GM21526 (cell line): ENCODE measurements around the gene THADA.

ENCODE experiments used
- ATAC-seq: cut with Tn5 transposase; IDR thresholded peaks from one replicate; pipeline ENCODE4 v1.9.1; 2021; ENCODE audit warnings: moderate library complexity; ENCODE audit not compliant: unreplicated experiment, low FRiP score

THADA gene

GRCh38 chr2:43361286-43361685 is 234.6 kb downstream of the THADA start:
- no peak for ATAC-seq

- ATAC-seq: no peak
Measured at GRCh38 chr2:43360137-43360536, 235.7 kb downstream of the THADA start.

GRCh38 chr2:43358410-43359201 is 237.2 kb downstream of the THADA start:
- no peak for ATAC-seq

- no peak for ATAC-seq
Measured at GRCh38 chr2:43356774-43357173, 239.1 kb downstream of the THADA start.

- ATAC-seq: no peak
Measured at GRCh38 chr2:43355399-43355798, 240.4 kb downstream of the THADA start.

- ATAC-seq: no peak
Measured at GRCh38 chr2:43349904-43350303, 245.9 kb downstream of the THADA start.

- no peak for ATAC-seq
Measured at GRCh38 chr2:43348908-43349661, 246.8 kb downstream of the THADA start.

- ATAC-seq: no peak
Measured at GRCh38 chr2:43347746-43348145, 248.1 kb downstream of the THADA start.

- ATAC-seq: no peak
Measured at GRCh38 chr2:43346602-43347567, 249.0 kb downstream of the THADA start.

GRCh38 chr2:43345872-43346271 is 250.0 kb downstream of the THADA start:
- ATAC-seq: no peak

- no peak for ATAC-seq
Measured at GRCh38 chr2:43345391-43345813, 250.4 kb downstream of the THADA start.

GRCh38 chr2:43344868-43345373 is 250.9 kb downstream of the THADA start:
- ATAC-seq: no peak

GRCh38 chr2:43343573-43344304 is 252.1 kb downstream of the THADA start:
- no peak for ATAC-seq

- no peak for ATAC-seq
Measured at GRCh38 chr2:43341959-43342757, 253.7 kb downstream of the THADA start.

- no peak for ATAC-seq
Measured at GRCh38 chr2:43340945-43341356, 254.9 kb downstream of the THADA start.

- ATAC-seq: no peak
Measured at GRCh38 chr2:43340066-43340465, 255.8 kb downstream of the THADA start.

GRCh38 chr2:43333656-43334144 is 262.1 kb downstream of the THADA start:
- no peak for ATAC-seq

GRCh38 chr2:43333101-43333655 is 262.7 kb downstream of the THADA start:
- ATAC-seq: no peak

- no peak for ATAC-seq
Measured at GRCh38 chr2:43332653-43333052, 263.2 kb downstream of the THADA start.
